ENCODE data around the gene TPK1. TPM values are rescaled to one million over a fixed set of nuclear protein-coding genes. Genes with fewer than 3 reads are reported as not detected.

Gene TPK1
- total RNA-seq, 1 donor from 2014 or later = 2.2 TPM

DNA sequence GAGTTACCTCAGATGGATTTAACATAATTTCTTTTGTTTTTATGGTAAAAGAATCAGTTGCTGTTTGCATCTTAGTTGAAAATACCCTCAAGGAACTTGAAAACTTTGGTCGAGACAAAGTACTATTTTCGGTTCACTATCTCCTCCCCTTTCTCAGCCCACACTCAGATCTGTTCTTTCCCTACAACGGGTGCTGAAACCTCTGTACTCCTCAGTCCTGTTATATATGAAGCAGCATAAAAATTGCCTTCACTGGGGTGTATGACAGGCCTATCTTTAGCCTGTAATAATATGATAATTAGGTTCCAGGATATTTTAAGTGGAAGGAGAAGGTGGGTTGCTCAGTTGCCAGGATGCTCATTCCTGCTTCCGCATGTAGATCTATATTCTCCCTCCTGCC, 327.2 kb downstream of the TPK1 start:
- Mint-ChIP-seq H3K4me1 (ENCODE audit: low read depth) (peaks cover 2% of the 10 kb centered on the region), H3K9me3 (ENCODE audit: low read depth) (peaks cover 8% of the 10 kb centered on the region), H3K27ac (no peak overlapping the region), H3K4me3 (ENCODE audit: low read depth) (no peak overlapping the region), H3K36me3 (ENCODE audit: insufficient read depth) (no peaks in the 10 kb centered on the region), H3K27me3 (no peaks in the 10 kb centered on the region)
- DNase-seq (ENCODE audit: low spot score, unreplicated experiment) = no peak
- TF ChIP-seq, protein P1, sequence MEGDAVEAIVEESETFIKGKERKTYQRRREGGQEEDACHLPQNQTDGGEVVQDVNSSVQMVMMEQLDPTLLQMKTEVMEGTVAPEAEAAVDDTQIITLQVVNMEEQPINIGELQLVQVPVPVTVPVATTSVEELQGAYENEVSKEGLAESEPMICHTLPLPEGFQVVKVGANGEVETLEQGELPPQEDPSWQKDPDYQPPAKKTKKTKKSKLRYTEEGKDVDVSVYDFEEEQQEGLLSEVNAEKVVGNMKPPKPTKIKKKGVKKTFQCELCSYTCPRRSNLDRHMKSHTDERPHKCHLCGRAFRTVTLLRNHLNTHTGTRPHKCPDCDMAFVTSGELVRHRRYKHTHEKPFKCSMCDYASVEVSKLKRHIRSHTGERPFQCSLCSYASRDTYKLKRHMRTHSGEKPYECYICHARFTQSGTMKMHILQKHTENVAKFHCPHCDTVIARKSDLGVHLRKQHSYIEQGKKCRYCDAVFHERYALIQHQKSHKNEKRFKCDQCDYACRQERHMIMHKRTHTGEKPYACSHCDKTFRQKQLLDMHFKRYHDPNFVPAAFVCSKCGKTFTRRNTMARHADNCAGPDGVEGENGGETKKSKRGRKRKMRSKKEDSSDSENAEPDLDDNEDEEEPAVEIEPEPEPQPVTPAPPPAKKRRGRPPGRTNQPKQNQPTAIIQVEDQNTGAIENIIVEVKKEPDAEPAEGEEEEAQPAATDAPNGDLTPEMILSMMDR (IDR thresholded peaks at IDR 0.05; ENCODE audit: unreplicated experiment) = no peak

DNA sequence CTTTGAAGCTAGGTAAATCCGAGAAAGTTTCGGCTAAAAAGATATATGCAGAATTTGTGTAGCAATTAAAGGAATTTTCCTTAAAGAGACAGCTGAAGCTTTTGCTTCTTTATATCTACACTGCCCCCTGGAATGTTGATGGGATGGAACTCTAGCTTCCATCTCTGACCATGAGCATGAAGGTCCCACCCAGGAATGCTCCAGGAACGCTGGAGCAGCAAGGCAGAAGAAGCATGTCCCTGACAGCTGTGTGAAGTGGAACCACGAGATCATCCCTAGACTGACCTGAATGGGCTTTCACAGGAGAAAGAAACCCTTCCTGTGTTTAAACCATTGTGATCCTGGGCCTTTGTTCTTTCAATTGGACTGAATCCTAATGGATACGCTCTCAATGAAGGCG, 332.6 kb downstream of the TPK1 start:
- Mint-ChIP-seq H3K9me3 (ENCODE audit: low read depth) (peaks cover 8% of the 10 kb centered on the region), H3K4me3 (ENCODE audit: low read depth) (no peak overlapping the region), H3K36me3 (ENCODE audit: insufficient read depth) (no peaks in the 10 kb centered on the region), H3K27ac (no peak overlapping the region), H3K27me3 (no peaks in the 10 kb centered on the region), H3K4me1 (ENCODE audit: low read depth) (peaks cover 6% of the 10 kb centered on the region)
- TF ChIP-seq, protein P1 (IDR thresholded peaks at IDR 0.05; ENCODE audit: unreplicated experiment) = no peak
- DNase-seq (ENCODE audit: low spot score, unreplicated experiment) = no peak

DNA sequence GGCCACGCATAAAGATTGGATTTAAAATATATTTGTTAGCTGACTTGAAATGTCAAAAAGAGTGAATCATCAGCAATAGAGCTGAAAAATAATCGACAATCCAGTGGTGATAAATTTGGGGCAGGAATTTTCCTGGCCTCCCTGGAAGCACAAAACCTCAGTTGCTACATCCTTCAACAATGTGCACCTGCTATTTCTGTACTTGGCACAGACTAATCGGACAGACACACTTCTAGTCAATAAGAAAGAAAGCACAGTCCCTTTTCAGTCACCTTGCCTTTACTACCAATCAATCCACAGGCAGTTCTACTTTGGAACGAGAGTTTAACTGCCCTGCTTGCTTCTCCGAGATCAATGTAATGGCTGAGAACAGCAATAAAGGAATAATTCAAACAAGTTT, 335.6 kb downstream of the TPK1 start:
- TF ChIP-seq, protein P1 (IDR thresholded peaks at IDR 0.05; ENCODE audit: unreplicated experiment) = no peak
- no peaks in the 10 kb centered on the region for H3K27me3 Mint-ChIP-seq
- DNase-seq (ENCODE audit: low spot score, unreplicated experiment) = no peak
- H3K36me3 Mint-ChIP-seq (ENCODE audit: insufficient read depth) = no peaks in the 10 kb centered on the region
- H3K4me1 Mint-ChIP-seq (ENCODE audit: low read depth) = peaks cover 6% of the 10 kb centered on the region
- no peaks in the 10 kb centered on the region for H3K9me3 Mint-ChIP-seq (ENCODE audit: low read depth)
- peak overlapping the region; percentile 61 for H3K27ac Mint-ChIP-seq
- H3K4me3 Mint-ChIP-seq (ENCODE audit: low read depth) = no peak overlapping the region

DNA sequence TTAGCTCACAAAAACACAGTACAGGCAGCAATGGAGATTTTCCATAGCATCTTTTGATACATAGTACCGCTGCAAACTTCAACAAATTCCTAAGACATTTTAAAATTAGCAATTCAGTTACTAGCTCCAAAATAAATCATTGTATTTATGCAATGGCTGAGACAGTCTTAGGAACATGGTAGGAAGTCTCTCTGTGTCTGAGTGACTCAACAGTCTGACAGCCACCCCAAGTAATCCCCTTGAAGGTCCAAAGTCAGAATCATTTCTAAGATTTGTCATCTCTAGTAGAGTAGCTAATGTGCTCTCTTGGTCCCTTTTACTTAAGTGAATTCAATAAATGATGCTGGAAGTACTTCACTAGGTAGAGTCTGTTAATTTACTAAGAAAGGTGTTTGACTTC, 338.6 kb downstream of the TPK1 start:
- no peak overlapping the region for H3K4me3 Mint-ChIP-seq (ENCODE audit: low read depth)
- TF ChIP-seq, protein P1 (IDR thresholded peaks at IDR 0.05; ENCODE audit: unreplicated experiment) = no peak
- no peaks in the 10 kb centered on the region for H3K36me3 Mint-ChIP-seq (ENCODE audit: insufficient read depth)
- peaks cover 6% of the 10 kb centered on the region for H3K4me1 Mint-ChIP-seq (ENCODE audit: low read depth)
- no peak for DNase-seq (ENCODE audit: low spot score, unreplicated experiment)
- H3K27ac Mint-ChIP-seq = no peak overlapping the region
- peaks cover 3% of the 10 kb centered on the region for H3K9me3 Mint-ChIP-seq (ENCODE audit: low read depth)
- H3K27me3 Mint-ChIP-seq = no peaks in the 10 kb centered on the region

DNA sequence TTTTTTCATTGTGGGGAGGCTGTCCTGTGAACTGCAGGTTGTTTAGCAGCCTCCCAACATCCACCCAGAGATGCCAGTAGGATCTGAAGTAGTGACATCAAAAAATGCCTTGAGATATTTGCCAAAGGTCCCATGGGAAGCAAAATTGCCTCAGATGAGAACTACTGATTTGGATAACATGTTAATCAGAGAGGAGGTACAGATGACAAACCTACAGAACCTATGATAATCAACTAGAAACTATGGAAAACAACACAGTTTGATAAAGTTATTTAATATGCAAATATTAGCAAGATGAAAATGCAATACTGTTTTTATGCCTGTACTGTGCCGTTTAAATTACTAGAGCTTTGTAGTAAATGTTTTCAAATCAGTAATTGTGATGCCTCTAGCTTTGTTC, 341.5 kb downstream of the TPK1 start:
- Mint-ChIP-seq H3K36me3 (ENCODE audit: insufficient read depth) (no peaks in the 10 kb centered on the region), H3K4me1 (ENCODE audit: low read depth) (no peaks in the 10 kb centered on the region), H3K9me3 (ENCODE audit: low read depth) (peaks cover 3% of the 10 kb centered on the region), H3K27me3 (no peaks in the 10 kb centered on the region), H3K27ac (no peak overlapping the region), H3K4me3 (ENCODE audit: low read depth) (no peak overlapping the region)
- TF ChIP-seq, protein P1 (IDR thresholded peaks at IDR 0.05; ENCODE audit: unreplicated experiment) = no peak
- no peak for DNase-seq (ENCODE audit: low spot score, unreplicated experiment)
